GM19395 (cell line): Measurements from ENCODE around the gene BRAT1.

Experiments
- ATAC-seq: cut with Tn5 transposase; IDR thresholded peaks from one replicate; pipeline ENCODE4 v1.9.1; 2021; ENCODE audit warnings: mild to moderate bottlenecking, moderate library complexity; ENCODE audit not compliant: unreplicated experiment

BRAT1 gene

GRCh38 chr7:2514473-2515423 lies 40.6 kb downstream of the BRAT1 start:
- ATAC-seq = no peak

GRCh38 chr7:2513702-2514101 lies 41.6 kb downstream of the BRAT1 start:
- no peak for ATAC-seq

GRCh38 chr7:2512713-2513112 lies 42.6 kb downstream of the BRAT1 start:
- ATAC-seq = no peak

GRCh38 chr7:2512179-2512661 lies 43.1 kb downstream of the BRAT1 start:
- no peak for ATAC-seq

- ATAC-seq = no peak
Observed at GRCh38 chr7:2511769-2512168, 43.6 kb downstream of the BRAT1 start.

- ATAC-seq = no peak
Observed at GRCh38 chr7:2510909-2511768, 44.2 kb downstream of the BRAT1 start.

- no peak for ATAC-seq
Observed at GRCh38 chr7:2510130-2510776, 45.1 kb downstream of the BRAT1 start.

GRCh38 chr7:2509298-2509906 lies 45.9 kb downstream of the BRAT1 start:
- ATAC-seq = no peak

GRCh38 chr7:2508327-2509215 lies 46.8 kb downstream of the BRAT1 start:
- ATAC-seq = peak; percentile 58

GRCh38 chr7:2507917-2508306 lies 47.4 kb downstream of the BRAT1 start:
- ATAC-seq = no peak

- no peak for ATAC-seq
Observed at GRCh38 chr7:2507208-2507916, 48.0 kb downstream of the BRAT1 start.

- no peak for ATAC-seq
Observed at GRCh38 chr7:2505401-2505800, 49.9 kb downstream of the BRAT1 start.

- ATAC-seq = no peak
Observed at GRCh38 chr7:2504889-2505375, 50.4 kb downstream of the BRAT1 start.

GRCh38 chr7:2504128-2504888 lies 51.0 kb downstream of the BRAT1 start:
- ATAC-seq = no peak

- ATAC-seq = no peak
Observed at GRCh38 chr7:2503056-2503941, 52.0 kb downstream of the BRAT1 start.

GRCh38 chr7:2502647-2502966 lies 52.7 kb downstream of the BRAT1 start:
- ATAC-seq = no peak

GRCh38 chr7:2501947-2502646 lies 53.2 kb downstream of the BRAT1 start:
- no peak for ATAC-seq
